Mammary epithelial cell (primary cell): ENCODE results near the gene DTNA.

ENCODE experiments used
- EZH2 ChIP-seq: IDR thresholded peaks from 2 replicates; pipeline ENCODE4 v1.6.1; 2012; ENCODE audit warnings: low read length, inconsistent platforms, borderline replicate concordance
- TF ChIP-seq, protein P1 (sequence below), 2 donors: IDR thresholded peaks in 1 of 2; conservative IDR thresholded peaks in 1 of 2; 2 replicates each; pipeline ENCODE4 v1.5.1; 2011 to 2012; ENCODE audit warnings: inconsistent platforms in 2 of 2, low read length in 2 of 2, mild to moderate bottlenecking in 2 of 2, control low read depth in 1 of 2, low read depth in 1 of 2; ENCODE audit not compliant: insufficient read depth in 1 of 2; ENCODE audit errors: extremely low read depth in 1 of 2

DNA sequence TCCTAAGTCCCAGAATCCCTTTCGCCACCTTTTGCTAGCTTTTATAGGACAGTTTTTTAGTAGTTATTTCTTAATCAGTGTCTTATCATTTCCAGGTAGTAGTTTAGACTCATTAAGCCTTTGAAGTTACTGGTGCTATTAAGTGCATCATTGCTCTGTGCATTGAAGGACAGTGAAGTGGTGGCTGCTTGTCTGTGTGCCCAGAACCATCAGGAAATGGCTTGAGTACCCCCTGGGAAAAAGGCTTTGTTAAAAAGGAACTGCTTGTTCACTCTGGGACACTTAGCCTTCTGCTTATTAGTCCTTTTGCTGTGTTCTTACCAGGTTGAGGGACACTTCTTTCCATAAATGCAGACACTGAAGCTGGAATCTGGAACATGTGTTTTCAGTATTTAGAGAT is 30.0 kb downstream of the DTNA start:
- TF ChIP-seq, protein P1, sequence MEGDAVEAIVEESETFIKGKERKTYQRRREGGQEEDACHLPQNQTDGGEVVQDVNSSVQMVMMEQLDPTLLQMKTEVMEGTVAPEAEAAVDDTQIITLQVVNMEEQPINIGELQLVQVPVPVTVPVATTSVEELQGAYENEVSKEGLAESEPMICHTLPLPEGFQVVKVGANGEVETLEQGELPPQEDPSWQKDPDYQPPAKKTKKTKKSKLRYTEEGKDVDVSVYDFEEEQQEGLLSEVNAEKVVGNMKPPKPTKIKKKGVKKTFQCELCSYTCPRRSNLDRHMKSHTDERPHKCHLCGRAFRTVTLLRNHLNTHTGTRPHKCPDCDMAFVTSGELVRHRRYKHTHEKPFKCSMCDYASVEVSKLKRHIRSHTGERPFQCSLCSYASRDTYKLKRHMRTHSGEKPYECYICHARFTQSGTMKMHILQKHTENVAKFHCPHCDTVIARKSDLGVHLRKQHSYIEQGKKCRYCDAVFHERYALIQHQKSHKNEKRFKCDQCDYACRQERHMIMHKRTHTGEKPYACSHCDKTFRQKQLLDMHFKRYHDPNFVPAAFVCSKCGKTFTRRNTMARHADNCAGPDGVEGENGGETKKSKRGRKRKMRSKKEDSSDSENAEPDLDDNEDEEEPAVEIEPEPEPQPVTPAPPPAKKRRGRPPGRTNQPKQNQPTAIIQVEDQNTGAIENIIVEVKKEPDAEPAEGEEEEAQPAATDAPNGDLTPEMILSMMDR (conservative IDR thresholded peaks at IDR 0.05 in 1 of 2, IDR thresholded peaks at IDR 0.05 in 1 of 2; ENCODE audit: extremely low read depth in 1 of 2, insufficient read depth in 1 of 2, low read depth in 1 of 2, low read length in 2 of 2), result no peak
- TF ChIP-seq EZH2, result no peak
